HG03520 (cell line): ENCODE results near the gene ACY1.
"Not testable (repeated sequence)": the region's sequence is repeated elsewhere in the genome, so short reads cannot be mapped to it uniquely, and the experiment has no call there.

Experiments
- ATAC-seq: cut with Tn5 transposase; IDR thresholded peaks from one replicate; pipeline ENCODE4 v1.9.1; 2021; ENCODE audit warnings: mild to moderate bottlenecking, moderate library complexity; ENCODE audit not compliant: unreplicated experiment

The ACY1 gene

DNA sequence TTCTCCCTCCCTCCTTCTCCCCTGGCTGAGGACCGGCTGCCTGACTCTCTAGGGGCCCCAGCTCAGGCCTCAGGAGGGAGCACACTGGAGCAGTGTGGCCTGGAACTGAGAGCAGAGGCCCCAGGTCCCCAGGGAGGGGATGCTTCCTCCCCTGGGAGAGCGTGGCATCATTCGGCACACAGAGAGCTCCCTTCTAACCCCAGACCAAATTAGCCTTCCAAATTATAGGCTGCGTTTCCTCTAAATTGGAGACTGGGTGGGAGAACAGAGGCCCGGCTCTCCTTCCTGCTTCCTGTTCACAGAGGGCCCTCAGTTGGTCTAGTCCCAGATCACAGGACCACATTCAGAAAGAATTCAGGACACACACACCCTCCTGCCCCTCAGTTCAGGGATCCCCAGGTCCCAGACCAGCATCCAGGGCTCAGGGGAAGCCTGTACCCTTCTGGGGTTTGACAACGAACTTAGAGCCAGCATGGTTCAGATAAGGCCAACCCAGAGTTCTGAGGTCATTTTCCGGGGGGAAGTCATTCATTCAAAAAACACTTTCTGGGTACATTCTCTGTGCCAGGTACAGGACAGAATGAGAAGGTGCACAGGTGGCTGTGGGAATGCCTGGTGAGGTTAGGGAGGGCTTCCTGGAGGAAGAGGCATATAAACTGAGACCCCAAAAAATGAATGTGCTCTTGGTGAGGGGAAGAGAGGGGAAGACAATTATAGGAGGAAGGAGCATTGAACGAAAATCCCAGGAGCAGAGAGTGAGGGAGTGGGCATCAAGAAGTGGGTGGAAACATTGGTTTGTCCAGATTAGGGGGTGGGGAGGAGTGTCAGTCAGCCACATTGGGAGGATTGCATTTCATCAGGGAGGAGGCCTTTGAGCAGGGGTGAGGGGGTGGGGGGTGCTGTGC lies 40.8 kb downstream of the ACY1 start:
- no peak for ATAC-seq

GRCh38 chr3:52024765-52025452 lies 41.6 kb downstream of the ACY1 start:
- no peak for ATAC-seq

DNA sequence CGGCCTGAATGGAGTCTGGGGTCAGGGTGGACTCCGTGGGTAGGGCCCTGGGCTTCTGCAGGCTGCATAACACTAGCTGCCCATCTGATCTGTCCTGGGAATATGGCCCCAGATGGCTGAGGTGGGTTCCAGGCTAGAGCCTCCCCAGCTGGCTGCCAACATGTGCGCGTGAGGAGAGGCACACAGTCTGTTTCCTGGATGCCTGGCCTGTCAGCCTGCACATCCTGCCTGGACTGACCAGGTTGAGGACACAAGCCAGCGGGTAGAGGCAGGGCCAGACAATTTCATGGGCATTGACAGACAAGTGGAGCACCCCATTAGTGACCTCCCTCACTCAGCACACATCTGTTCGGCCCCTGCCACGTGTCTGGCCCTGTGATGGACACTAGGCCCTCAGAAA lies 42.1 kb downstream of the ACY1 start:
- no peak for ATAC-seq

GRCh38 chr3:52026041-52026440 lies 42.7 kb downstream of the ACY1 start:
- no peak for ATAC-seq

- ATAC-seq = no peak
Measured at GRCh38 chr3:52028572-52028971, 45.2 kb downstream of the ACY1 start.

DNA sequence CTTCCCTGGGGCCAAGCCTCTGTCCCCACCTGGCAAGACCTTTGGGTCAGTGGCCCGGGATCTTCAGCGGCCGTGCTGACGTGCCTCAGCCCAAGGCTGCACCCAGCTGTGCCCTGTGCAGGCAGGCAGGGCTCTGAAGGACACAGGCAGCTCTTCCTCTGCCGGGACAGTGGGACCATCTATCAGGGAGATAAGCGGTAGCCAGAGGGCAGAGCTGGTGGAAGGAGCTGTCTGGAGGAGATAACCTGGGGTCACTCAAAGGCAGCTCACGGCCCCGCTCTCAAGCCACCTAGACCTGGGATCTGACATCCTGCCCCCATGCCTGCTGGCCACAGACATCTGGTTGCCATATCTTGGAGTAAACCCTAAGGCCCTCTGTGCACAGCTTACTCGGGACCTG lies 45.7 kb downstream of the ACY1 start:
- no peak for ATAC-seq

DNA sequence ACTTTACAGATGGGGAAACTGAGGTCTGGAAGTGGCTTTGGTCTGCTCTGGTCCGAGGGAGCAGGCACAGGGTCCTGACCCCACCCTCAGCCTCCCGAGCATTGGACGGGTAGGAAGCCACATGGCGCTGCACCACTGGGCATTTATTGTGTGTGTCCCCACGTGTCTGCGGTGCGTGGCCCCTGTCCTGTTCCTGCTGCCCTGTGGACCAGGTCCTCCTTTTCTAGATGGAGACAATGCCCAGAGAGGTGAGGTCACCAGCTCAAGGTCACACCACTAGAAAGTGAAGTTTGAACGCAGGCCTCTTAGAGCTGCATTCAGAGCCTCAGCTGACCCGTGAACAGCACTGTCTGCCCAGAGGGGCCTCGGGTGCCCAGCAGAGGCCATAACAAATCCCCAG lies 46.2 kb downstream of the ACY1 start:
- no peak for ATAC-seq

DNA sequence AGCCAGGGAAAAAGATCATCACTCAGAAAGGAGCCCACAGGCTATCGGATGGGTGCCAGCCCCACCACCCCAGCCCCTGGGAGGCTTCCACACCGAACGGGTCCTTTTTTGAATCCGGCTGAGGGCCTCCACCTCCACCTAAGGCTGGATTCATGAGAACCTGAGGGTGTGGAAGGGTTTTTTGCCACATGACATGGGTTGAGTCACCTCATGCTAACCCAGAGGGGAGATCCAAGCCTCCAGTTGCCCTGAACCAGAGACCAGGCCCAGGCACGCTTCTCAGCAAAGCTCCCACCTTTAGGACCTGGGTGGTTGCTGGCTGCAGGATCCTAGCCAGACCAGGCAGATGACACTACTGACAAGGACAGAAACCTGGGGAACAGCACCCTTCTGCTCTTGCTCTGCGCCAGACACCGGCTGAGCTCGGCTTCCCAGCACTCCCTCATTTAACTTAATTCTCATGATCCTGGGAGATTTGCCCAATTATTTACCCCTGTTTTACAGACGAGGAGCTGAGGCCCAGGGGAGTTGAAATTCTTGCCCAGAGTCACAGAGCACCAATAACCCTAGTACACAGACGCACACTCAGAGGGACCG lies 47.5 kb downstream of the ACY1 start:
- no peak for ATAC-seq

DNA sequence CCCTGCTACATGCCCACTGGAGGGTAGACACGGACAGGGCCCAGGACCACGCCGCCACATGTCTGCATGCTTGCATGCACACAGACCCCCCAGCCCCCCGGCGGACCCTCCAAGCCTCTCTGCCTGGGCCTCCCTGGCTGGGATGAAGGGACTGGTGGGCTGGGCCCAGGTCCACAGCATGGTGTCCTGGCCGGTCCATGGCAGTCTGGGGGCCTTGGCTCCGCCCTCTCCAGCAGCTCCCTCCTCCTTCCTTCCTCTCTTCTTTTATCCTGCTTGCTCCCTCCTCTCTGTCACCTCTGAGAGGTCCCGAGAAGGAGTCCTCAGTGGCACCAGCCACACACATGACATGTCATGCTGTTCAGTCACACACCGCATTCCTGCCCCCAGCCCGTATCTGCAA lies 48.6 kb downstream of the ACY1 start:
- no peak for ATAC-seq

GRCh38 chr3:52032702-52033408 lies 49.5 kb downstream of the ACY1 start:
- no peak for ATAC-seq

GRCh38 chr3:52033748-52034147 lies 50.4 kb downstream of the ACY1 start:
- not testable (repeated sequence) for ATAC-seq

DNA sequence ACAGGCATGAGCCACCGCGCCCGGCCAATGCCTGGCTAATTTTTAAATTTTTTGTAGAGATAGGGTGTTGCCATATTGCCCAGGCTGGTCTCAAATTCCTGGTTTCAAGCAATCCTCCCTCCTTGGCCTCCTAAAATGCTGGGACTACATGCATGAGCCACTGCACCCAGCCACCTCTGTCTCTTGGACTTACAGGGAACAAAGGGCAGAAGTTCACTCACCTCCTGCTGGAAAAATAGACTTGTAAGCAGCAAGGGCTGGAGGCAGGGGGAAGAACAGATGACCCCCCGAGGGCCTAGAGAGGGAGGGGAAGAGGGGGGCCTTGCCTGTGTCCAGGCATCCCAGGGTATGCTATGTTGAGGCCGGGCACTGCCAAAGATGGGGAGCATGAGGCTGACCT lies 50.9 kb downstream of the ACY1 start:
- ATAC-seq = no peak

GRCh38 chr3:52034651-52035050 lies 51.3 kb downstream of the ACY1 start:
- ATAC-seq = no peak

DNA sequence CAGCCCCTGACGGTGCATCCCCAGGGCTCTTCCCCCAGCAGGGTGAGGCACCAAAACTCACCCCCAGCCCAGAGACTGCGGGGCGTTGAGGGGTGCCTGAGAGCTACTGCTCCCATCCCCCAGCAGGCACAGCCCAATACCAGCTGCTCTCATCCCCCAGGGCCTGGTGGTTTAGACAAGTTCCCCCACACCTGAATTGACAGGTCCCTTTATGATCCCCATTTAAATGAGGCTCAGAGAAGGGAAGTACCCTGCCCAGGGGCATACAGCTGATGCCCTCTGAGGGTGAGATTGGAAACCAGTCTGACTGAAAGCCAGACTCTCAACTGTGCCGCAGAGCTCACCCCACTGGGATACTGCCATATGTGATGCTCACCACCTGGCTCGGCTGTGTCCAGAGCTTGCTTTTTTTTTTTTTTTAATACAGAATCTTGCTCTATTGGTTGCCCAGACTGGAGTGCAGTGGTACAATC lies 52.9 kb downstream of the ACY1 start:
- no peak for ATAC-seq

GRCh38 chr3:52036829-52037228 lies 53.5 kb downstream of the ACY1 start:
- no peak for ATAC-seq

DNA sequence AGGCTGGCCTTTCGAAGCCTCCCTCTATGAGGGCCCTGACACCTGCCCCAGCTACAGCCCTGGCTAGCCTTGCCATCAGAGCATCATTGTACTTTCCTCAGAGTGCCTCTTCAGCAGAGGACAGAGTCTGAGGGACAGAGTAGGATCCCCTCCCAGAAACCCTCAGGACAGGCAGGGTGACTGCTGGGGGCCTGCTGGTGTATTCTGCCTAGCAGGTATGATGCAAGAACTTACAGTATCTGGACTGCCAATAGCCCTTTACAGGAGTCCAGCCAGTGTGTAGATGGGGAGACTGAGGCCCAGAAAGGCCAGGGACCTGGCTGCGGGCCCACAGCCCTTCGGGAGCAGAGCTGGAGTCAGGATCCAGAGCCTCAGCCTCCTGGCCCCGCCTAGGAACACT lies 54.0 kb downstream of the ACY1 start:
- no peak for ATAC-seq

DNA sequence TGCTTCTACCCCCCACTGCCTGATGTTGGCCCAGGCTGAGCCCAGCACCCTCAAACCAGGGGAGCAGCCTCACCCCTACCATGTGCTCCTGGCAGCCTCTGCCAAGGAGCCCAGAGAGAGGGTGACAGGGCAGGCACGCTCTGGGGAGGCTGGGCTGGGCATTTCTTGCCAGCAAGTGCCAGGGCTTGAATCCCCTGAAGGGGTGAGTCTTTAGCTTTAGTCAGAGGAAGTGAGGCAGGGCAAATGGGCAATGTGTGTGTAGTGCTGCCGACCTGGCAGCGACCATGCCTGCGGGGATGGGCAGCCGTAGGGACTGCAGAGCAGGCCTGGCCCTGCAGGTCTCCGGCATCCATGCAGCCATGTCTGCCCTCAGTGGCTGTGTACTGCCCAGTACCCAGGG lies 54.9 kb downstream of the ACY1 start:
- no peak for ATAC-seq
